DMS153 (cell line): ENCODE measurements around the gene PGLYRP3.

Experiments used
- DNase-seq: peaks from one replicate; lab custom pipeline; 2025; lab: John Stamatoyannopoulos, UW

Gene PGLYRP3

GRCh38 chr1:153313288-153313687 lies 536 bp upstream of the PGLYRP3 start:
- no peak for DNase-seq

- DNase-seq = no peak
These were observed 2.2 kb downstream of the PGLYRP3 start for GRCh38 chr1:153310526-153310925.

- DNase-seq = no peak
These were observed 3.3 kb downstream of the PGLYRP3 start for GRCh38 chr1:153309441-153309840.

- DNase-seq = no peak
These were observed 4.2 kb downstream of the PGLYRP3 start for GRCh38 chr1:153308540-153308939.

- no peak for DNase-seq
These were observed 5.5 kb downstream of the PGLYRP3 start for GRCh38 chr1:153307221-153307600.

GRCh38 chr1:153306303-153307220 lies 6.2 kb downstream of the PGLYRP3 start:
- no peak for DNase-seq

- DNase-seq = no peak
These were observed 7.1 kb downstream of the PGLYRP3 start for GRCh38 chr1:153305682-153306081.

- DNase-seq = no peak
These were observed 10.4 kb downstream of the PGLYRP3 start for GRCh38 chr1:153302308-153302707.

- DNase-seq = no peak
These were observed 18.9 kb downstream of the PGLYRP3 start for GRCh38 chr1:153293851-153294250.

- DNase-seq = no peak
These were observed 19.3 kb downstream of the PGLYRP3 start for GRCh38 chr1:153293480-153293775.

- no peak for DNase-seq
These were observed 19.8 kb downstream of the PGLYRP3 start for GRCh38 chr1:153292740-153293479.

- no peak for DNase-seq
These were observed 20.6 kb downstream of the PGLYRP3 start for GRCh38 chr1:153292185-153292584.

- DNase-seq = no peak
These were observed 21.2 kb downstream of the PGLYRP3 start for GRCh38 chr1:153291514-153291913.

- DNase-seq = no peak
These were observed 24.0 kb downstream of the PGLYRP3 start for GRCh38 chr1:153288634-153289275.

- no peak for DNase-seq
These were observed 34.9 kb downstream of the PGLYRP3 start for GRCh38 chr1:153277852-153278251.

GRCh38 chr1:153272186-153272585 lies 40.6 kb downstream of the PGLYRP3 start:
- no peak for DNase-seq

- no peak for DNase-seq
These were observed 41.0 kb downstream of the PGLYRP3 start for GRCh38 chr1:153271711-153272110.

- no peak for DNase-seq
These were observed 47.3 kb downstream of the PGLYRP3 start for GRCh38 chr1:153265457-153265856.

GRCh38 chr1:153262462-153263157 lies 50.1 kb downstream of the PGLYRP3 start:
- no peak for DNase-seq

- no peak for DNase-seq
These were observed 50.7 kb downstream of the PGLYRP3 start for GRCh38 chr1:153262070-153262366.

- DNase-seq = no peak
These were observed 51.3 kb downstream of the PGLYRP3 start for GRCh38 chr1:153261281-153262069.
